NCI-H226 (cell line): ENCODE data around the gene DOCK8.
"Not testable (repeated sequence)": the region's sequence is repeated elsewhere in the genome, so short reads cannot be mapped to it uniquely, and the experiment has no call there.

Source experiments
- DNase-seq: peaks from one replicate; pipeline ENCODE4 v3.0.0-alpha.2; 2015

The DOCK8 gene

GRCh38 chr9:373759-374206 is 159.1 kb downstream of the DOCK8 start:
- DNase-seq: no peak

GRCh38 chr9:374736-375135 is 160.1 kb downstream of the DOCK8 start:
- no peak for DNase-seq

- no peak for DNase-seq
Measured at GRCh38 chr9:376115-376514, 161.4 kb downstream of the DOCK8 start.

GRCh38 chr9:378263-378662 is 163.6 kb downstream of the DOCK8 start:
- DNase-seq: no peak

- no peak for DNase-seq
Measured at GRCh38 chr9:382383-382782, 167.7 kb downstream of the DOCK8 start.

GRCh38 chr9:385818-386398 is 171.2 kb downstream of the DOCK8 start:
- peak; percentile 48 for DNase-seq

- DNase-seq: no peak
Measured at GRCh38 chr9:389159-389558, 174.5 kb downstream of the DOCK8 start.

- DNase-seq: peak; percentile 12
Measured at GRCh38 chr9:389758-390157, 175.1 kb downstream of the DOCK8 start.

GRCh38 chr9:392077-392804 is 177.6 kb downstream of the DOCK8 start:
- no peak for DNase-seq

- no peak for DNase-seq
Measured at GRCh38 chr9:394347-395052, 179.8 kb downstream of the DOCK8 start.

GRCh38 chr9:396396-396795 is 181.7 kb downstream of the DOCK8 start:
- no peak for DNase-seq

GRCh38 chr9:398085-398484 is 183.4 kb downstream of the DOCK8 start:
- no peak for DNase-seq

GRCh38 chr9:401223-401622 is 186.6 kb downstream of the DOCK8 start:
- no peak for DNase-seq

- no peak for DNase-seq
Measured at GRCh38 chr9:404234-404633, 189.6 kb downstream of the DOCK8 start.

GRCh38 chr9:405341-405740 is 190.7 kb downstream of the DOCK8 start:
- DNase-seq: no peak

- no peak for DNase-seq
Measured at GRCh38 chr9:406886-407654, 192.4 kb downstream of the DOCK8 start.

- DNase-seq: not testable (repeated sequence)
Measured at GRCh38 chr9:409655-410054, 195.0 kb downstream of the DOCK8 start.

- no peak for DNase-seq
Measured at GRCh38 chr9:414595-414994, 199.9 kb downstream of the DOCK8 start.

GRCh38 chr9:419571-420171 is 205.0 kb downstream of the DOCK8 start:
- DNase-seq: peak; percentile 74

- DNase-seq: no peak
Measured at GRCh38 chr9:421896-422295, 207.2 kb downstream of the DOCK8 start.

GRCh38 chr9:426264-426663 is 211.6 kb downstream of the DOCK8 start:
- DNase-seq: no peak

- no peak for DNase-seq
Measured at GRCh38 chr9:426976-427375, 212.3 kb downstream of the DOCK8 start.

- DNase-seq: no peak
Measured at GRCh38 chr9:431701-432100, 217.0 kb downstream of the DOCK8 start.
